Tibial nerve (tissue), 4 donors: ENCODE data around the gene TSHZ1. TPM values are rescaled to one million over a fixed set of nuclear protein-coding genes. Genes with fewer than 3 reads are reported as not detected.

ENCODE experiments used
- DNase-seq, 2 donors: peaks; one replicate each; pipeline ENCODE4 v3.0.0-alpha.2; 2019; ENCODE audit warnings: low spot score in 2 of 2
- H3K27ac ChIP-seq, 4 donors: fragments of 200-600 bp; sonication (generic) in 3 of 4; one replicate each; pipeline ENCODE4 v1.5.1; 2017 to 2019; ENCODE audit warnings: mild to moderate bottlenecking in 1 of 4
- H3K27me3 ChIP-seq, 2 donors: fragments of 200-600 bp; sonication (generic) in 1 of 2; one replicate each; pipeline versions ENCODE4 v1.5.1 to v1.6.0; 2017 to 2019
- H3K36me3 ChIP-seq, 3 donors: fragments of 200-600 bp; sonication (generic); one replicate each; pipeline ENCODE4 v1.5.1; 2018 to 2019
- H3K4me1 ChIP-seq, 4 donors: fragments of 200-600 bp; sonication (generic) in 3 of 4; one replicate each; pipeline ENCODE4 v1.5.1; 2017 to 2019
- H3K4me3 ChIP-seq, 4 donors: fragments of 200-600 bp; sonication (generic) in 3 of 4; one replicate each; pipeline ENCODE4 v1.5.1; 2017 to 2019; ENCODE audit warnings: mild to moderate bottlenecking in 1 of 4, moderate library complexity in 1 of 4
- H3K9me3 ChIP-seq, 4 donors: fragments of 200-600 bp; sonication (generic) in 3 of 4; one replicate each; pipeline ENCODE4 v1.5.1; 2017 to 2019
- EP300 ChIP-seq, 2 donors: sonication (generic); formaldehyde crosslinking; IDR thresholded peaks; one replicate each; pipeline ENCODE4 v1.6.1; 2017; ENCODE audit warnings: antibody characterized with exemption in 2 of 2, mild to moderate bottlenecking in 1 of 2
- POLR2A ChIP-seq, 2 donors: fragments of 450-650 bp; IDR thresholded peaks; one replicate each; pipeline ENCODE4 v1.6.1; 2017; ENCODE audit warnings: antibody characterized with exemption in 2 of 2, mild to moderate bottlenecking in 2 of 2, moderate library complexity in 2 of 2
- WGBS, 2 donors: methylation state at CpG; one replicate each; pipeline ENCODE4 v1.1.5; 2018; 5-methylcytosine and 5-hydroxymethylcytosine counted together
- total RNA-seq, 4 donors: library from RNA; depleted of rRNA; stranded (reverse); fragments of >200 nt; gene quantifications; one replicate each; pipeline ENCODE4 v1.1.0, GENCODE V29; 2016
- TF ChIP-seq, protein P1 (sequence below), 5 experiments: fragments of 200-600 bp in 3 of 5; fragments of 450-650 bp in 2 of 5; sonication (generic) in 3 of 5; IDR thresholded peaks; one replicate each; pipeline ENCODE4 v1.5.1; 2016 to 2019; ENCODE audit warnings: antibody characterized with exemption in 5 of 5, mild to moderate bottlenecking in 3 of 5, moderate library complexity in 2 of 5

TSHZ1 gene
- total RNA-seq, 4 donors from 2014 or later = 15.6 to 23.7 (median 18.3) TPM

GRCh38 chr18:75337348-75337747, 126.8 kb downstream of the TSHZ1 start:
- 83 to 89% methylated on average over 7 of the region's 7 CpGs for WGBS, 2 donors
- Histone ChIP-seq H3K36me3 (no peaks in the 10 kb centered on the region), H3K27me3 (no peaks in the 10 kb centered on the region), H3K4me3 (no peak overlapping the region), H3K9me3 (no peaks in the 10 kb centered on the region), H3K4me1 (no peaks in the 10 kb centered on the region), H3K27ac (no peak overlapping the region)
- TF ChIP-seq, protein P1, sequence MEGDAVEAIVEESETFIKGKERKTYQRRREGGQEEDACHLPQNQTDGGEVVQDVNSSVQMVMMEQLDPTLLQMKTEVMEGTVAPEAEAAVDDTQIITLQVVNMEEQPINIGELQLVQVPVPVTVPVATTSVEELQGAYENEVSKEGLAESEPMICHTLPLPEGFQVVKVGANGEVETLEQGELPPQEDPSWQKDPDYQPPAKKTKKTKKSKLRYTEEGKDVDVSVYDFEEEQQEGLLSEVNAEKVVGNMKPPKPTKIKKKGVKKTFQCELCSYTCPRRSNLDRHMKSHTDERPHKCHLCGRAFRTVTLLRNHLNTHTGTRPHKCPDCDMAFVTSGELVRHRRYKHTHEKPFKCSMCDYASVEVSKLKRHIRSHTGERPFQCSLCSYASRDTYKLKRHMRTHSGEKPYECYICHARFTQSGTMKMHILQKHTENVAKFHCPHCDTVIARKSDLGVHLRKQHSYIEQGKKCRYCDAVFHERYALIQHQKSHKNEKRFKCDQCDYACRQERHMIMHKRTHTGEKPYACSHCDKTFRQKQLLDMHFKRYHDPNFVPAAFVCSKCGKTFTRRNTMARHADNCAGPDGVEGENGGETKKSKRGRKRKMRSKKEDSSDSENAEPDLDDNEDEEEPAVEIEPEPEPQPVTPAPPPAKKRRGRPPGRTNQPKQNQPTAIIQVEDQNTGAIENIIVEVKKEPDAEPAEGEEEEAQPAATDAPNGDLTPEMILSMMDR (IDR thresholded peaks at IDR 0.05) = no peak
- TF ChIP-seq POLR2A (IDR thresholded peaks at IDR 0.05) (no peak), EP300 (IDR thresholded peaks at IDR 0.05) (no peak)
- DNase-seq = no peak

DNA sequence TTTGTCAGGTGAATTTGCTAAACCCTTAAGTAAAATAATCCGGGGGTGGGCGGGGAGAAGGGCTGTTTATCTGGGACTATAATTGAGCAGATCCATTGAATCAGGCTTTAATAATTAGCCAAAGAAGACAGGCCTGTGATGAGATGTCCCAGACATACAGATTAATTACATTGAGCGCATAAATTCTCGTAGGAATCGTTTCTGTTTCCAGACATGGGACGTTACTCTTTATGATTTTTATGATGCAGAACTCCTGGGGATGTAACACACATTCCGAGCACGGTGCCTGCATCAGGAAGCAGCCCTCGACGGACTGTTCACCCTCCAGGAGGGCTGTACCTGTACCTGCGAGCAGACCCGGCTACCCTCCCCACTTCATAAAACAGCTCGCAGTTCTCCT, 128.0 kb downstream of the TSHZ1 start:
- H3K9me3 ChIP-seq = no peaks in the 10 kb centered on the region
- H3K36me3 ChIP-seq = no peaks in the 10 kb centered on the region
- no peak for DNase-seq
- TF ChIP-seq, protein P1 (IDR thresholded peaks at IDR 0.05) = no peak
- TF ChIP-seq POLR2A (IDR thresholded peaks at IDR 0.05) = no peak
- no peak for TF ChIP-seq EP300 (IDR thresholded peaks at IDR 0.05)
- no peak overlapping the region for H3K27ac ChIP-seq
- no peaks in the 10 kb centered on the region for H3K27me3 ChIP-seq
- 70 to 72% methylated on average over 13 of the region's 13 CpGs for WGBS, 2 donors
- H3K4me3 ChIP-seq = no peak overlapping the region
- no peaks in the 10 kb centered on the region for H3K4me1 ChIP-seq

Other genes starting within 250 kb of the TSHZ1 start
- 10 to 100 TPM; 12.7 to 35.9 (median 24.5) TPM for gene PTGR3, start 1.7 kb upstream of the TSHZ1 start, total RNA-seq
- not detected for gene SMIM21, start 216.9 kb downstream of the TSHZ1 start, total RNA-seq